ENCODE results near the gene MINDY3.
"Not testable (repeated sequence)": the region's sequence is repeated elsewhere in the genome, so short reads cannot be mapped to it uniquely, and the experiment has no call there.

The MINDY3 gene

GRCh38 chr10:15868006-15868405 lies 7.7 kb upstream of the MINDY3 start:
- no peak overlapping the region for H3K4me3 ChIP-seq
- no peaks in the 10 kb centered on the region for H3K36me3 ChIP-seq (replicated peaks)
- H3K27me3 ChIP-seq (ENCODE audit: low read depth): peaks cover 8% of the 10 kb centered on the region
- H3K9me3 ChIP-seq: no peaks in the 10 kb centered on the region
- no peak for DNase-seq (ENCODE audit: low spot score in 2 of 2)
- in situ Hi-C loops (cut with MboI; ENCODE audit: low sequenced_read_pairs): no loop called here
- no peaks in the 10 kb centered on the region for H3K4me1 ChIP-seq

- Histone ChIP-seq H3K36me3 (replicated peaks) (no peaks in the 10 kb centered on the region), H3K4me3 (no peak overlapping the region), H3K9me3 (no peaks in the 10 kb centered on the region; the same call in 1 of the 2 replicates), H3K27me3 (ENCODE audit: low read depth) (peaks cover 4% of the 10 kb centered on the region), H3K4me1 (no peaks in the 10 kb centered on the region)
- in situ Hi-C loops (cut with MboI; ENCODE audit: low sequenced_read_pairs): no loop called here
- DNase-seq (ENCODE audit: low spot score in 2 of 2): no peak
Observed at GRCh38 chr10:15865304-15865703, 5.0 kb upstream of the MINDY3 start.

GRCh38 chr10:15864419-15864818 lies 4.1 kb upstream of the MINDY3 start:
- Histone ChIP-seq H3K27me3 (ENCODE audit: low read depth) (peaks cover 4% of the 10 kb centered on the region), H3K4me3 (no peak overlapping the region), H3K36me3 (replicated peaks) (no peaks in the 10 kb centered on the region), H3K9me3 (no peaks in the 10 kb centered on the region; the same call in 1 of the 2 replicates), H3K4me1 (no peaks in the 10 kb centered on the region)
- DNase-seq (ENCODE audit: low spot score in 2 of 2): no peak
- in situ Hi-C loops (cut with MboI; ENCODE audit: low sequenced_read_pairs): no loop called here

GRCh38 chr10:15863733-15864132 lies 3.4 kb upstream of the MINDY3 start:
- Histone ChIP-seq H3K27me3 (ENCODE audit: low read depth) (peaks cover 4% of the 10 kb centered on the region; the same call in 1 of the 2 replicates), H3K9me3 (no peaks in the 10 kb centered on the region; the same call in 1 of the 2 replicates), H3K4me1 (peaks cover 6% of the 10 kb centered on the region), H3K4me3 (no peak overlapping the region), H3K36me3 (replicated peaks) (no peaks in the 10 kb centered on the region)
- in situ Hi-C loops (cut with MboI; ENCODE audit: low sequenced_read_pairs): no loop called here
- no peak for DNase-seq (ENCODE audit: low spot score in 2 of 2)

- H3K4me1 ChIP-seq: peaks cover 8% of the 10 kb centered on the region
- H3K27me3 ChIP-seq (ENCODE audit: low read depth): peaks cover 4% of the 10 kb centered on the region; the same call in 1 of the 2 replicates
- DNase-seq (ENCODE audit: low spot score in 2 of 2): no peak
- H3K36me3 ChIP-seq (replicated peaks): no peaks in the 10 kb centered on the region
- in situ Hi-C loops (cut with MboI; ENCODE audit: low sequenced_read_pairs): no loop called here
- H3K4me3 ChIP-seq: no peak overlapping the region
- H3K9me3 ChIP-seq: no peaks in the 10 kb centered on the region; the same call in 1 of the 2 replicates
Observed at GRCh38 chr10:15863323-15863722, 3.0 kb upstream of the MINDY3 start.

- DNase-seq (ENCODE audit: low spot score in 2 of 2): no peak
- H3K9me3 ChIP-seq: no peaks in the 10 kb centered on the region; the same call in 1 of the 2 replicates
- H3K4me1 ChIP-seq: peaks cover 23% of the 10 kb centered on the region
- in situ Hi-C loops (cut with MboI; ENCODE audit: low sequenced_read_pairs): no loop called here
- H3K36me3 ChIP-seq (replicated peaks): no peaks in the 10 kb centered on the region
- H3K4me3 ChIP-seq: peak overlapping the region; percentile 80
- H3K27me3 ChIP-seq (ENCODE audit: low read depth): no peaks in the 10 kb centered on the region
Observed at GRCh38 chr10:15860692-15861201, 440 bp upstream of the MINDY3 start.

GRCh38 chr10:15859509-15859905 lies 800 bp downstream of the MINDY3 start:
- no peak for DNase-seq (ENCODE audit: low spot score in 2 of 2)
- Histone ChIP-seq H3K4me1 (peaks cover 23% of the 10 kb centered on the region), H3K27me3 (ENCODE audit: low read depth) (no peaks in the 10 kb centered on the region), H3K4me3 (peak overlapping the region; percentile 80), H3K36me3 (replicated peaks) (no peaks in the 10 kb centered on the region), H3K9me3 (no peaks in the 10 kb centered on the region; the same call in 1 of the 2 replicates)
- in situ Hi-C loops (cut with MboI; ENCODE audit: low sequenced_read_pairs): no loop called here

- Histone ChIP-seq H3K4me1 (peaks cover 23% of the 10 kb centered on the region), H3K27me3 (ENCODE audit: low read depth) (no peaks in the 10 kb centered on the region), H3K4me3 (peak overlapping the region; percentile 80), H3K36me3 (replicated peaks) (no peaks in the 10 kb centered on the region), H3K9me3 (no peaks in the 10 kb centered on the region; the same call in 1 of the 2 replicates)
- DNase-seq (ENCODE audit: low spot score in 2 of 2): no peak
- in situ Hi-C loops (cut with MboI; ENCODE audit: low sequenced_read_pairs): no loop called here
Observed at GRCh38 chr10:15858861-15859281, 1.4 kb downstream of the MINDY3 start.

- no peak overlapping the region for H3K4me3 ChIP-seq
- peaks cover 23% of the 10 kb centered on the region for H3K4me1 ChIP-seq
- no peaks in the 10 kb centered on the region for H3K36me3 ChIP-seq (replicated peaks)
- in situ Hi-C loops (cut with MboI; ENCODE audit: low sequenced_read_pairs): no loop called here
- DNase-seq (ENCODE audit: low spot score in 2 of 2): no peak
- no peaks in the 10 kb centered on the region; the same call in 1 of the 2 replicates for H3K9me3 ChIP-seq
- H3K27me3 ChIP-seq (ENCODE audit: low read depth): no peaks in the 10 kb centered on the region
Observed at GRCh38 chr10:15857107-15857575, 3.2 kb downstream of the MINDY3 start.

- H3K4me3 ChIP-seq: no peak overlapping the region
- H3K4me1 ChIP-seq: peaks cover 23% of the 10 kb centered on the region
- H3K9me3 ChIP-seq: no peaks in the 10 kb centered on the region; the same call in 1 of the 2 replicates
- peak; percentile 23 to 47 for DNase-seq (ENCODE audit: low spot score in 2 of 2)
- no peaks in the 10 kb centered on the region for H3K36me3 ChIP-seq (replicated peaks)
- no peaks in the 10 kb centered on the region for H3K27me3 ChIP-seq (ENCODE audit: low read depth)
- in situ Hi-C loops (cut with MboI; ENCODE audit: low sequenced_read_pairs): no loop called here
Observed at GRCh38 chr10:15856328-15857015, 3.8 kb downstream of the MINDY3 start.

- H3K27me3 ChIP-seq (ENCODE audit: low read depth): no peaks in the 10 kb centered on the region
- DNase-seq (ENCODE audit: low spot score in 2 of 2): no peak
- peaks cover 18% of the 10 kb centered on the region for H3K4me1 ChIP-seq
- no peak overlapping the region for H3K4me3 ChIP-seq
- H3K36me3 ChIP-seq (replicated peaks): no peaks in the 10 kb centered on the region
- in situ Hi-C loops (cut with MboI; ENCODE audit: low sequenced_read_pairs): no loop called here
- H3K9me3 ChIP-seq: no peaks in the 10 kb centered on the region
Observed at GRCh38 chr10:15853800-15854199, 6.5 kb downstream of the MINDY3 start.

- no peak for DNase-seq (ENCODE audit: low spot score in 2 of 2)
- Histone ChIP-seq H3K27me3 (ENCODE audit: low read depth) (no peaks in the 10 kb centered on the region), H3K4me3 (no peak overlapping the region), H3K9me3 (no peaks in the 10 kb centered on the region), H3K36me3 (replicated peaks) (no peaks in the 10 kb centered on the region), H3K4me1 (peaks cover 3% of the 10 kb centered on the region)
- in situ Hi-C loops (cut with MboI; ENCODE audit: low sequenced_read_pairs): no loop called here
Observed at GRCh38 chr10:15852111-15852557, 8.2 kb downstream of the MINDY3 start.

- H3K4me3 ChIP-seq; H3K27me3 ChIP-seq (ENCODE audit: low read depth); in situ Hi-C loops (cut with MboI; ENCODE audit: low sequenced_read_pairs); H3K4me1 ChIP-seq; H3K9me3 ChIP-seq; H3K36me3 ChIP-seq (replicated peaks): not testable (repeated sequence)
- DNase-seq (ENCODE audit: low spot score in 2 of 2): peak in 1 of 2 experiments; percentile 8
Observed at GRCh38 chr10:15850337-15850978, 9.8 kb downstream of the MINDY3 start.

- no peaks in the 10 kb centered on the region for H3K4me1 ChIP-seq
- H3K27me3 ChIP-seq (ENCODE audit: low read depth): no peaks in the 10 kb centered on the region
- in situ Hi-C loops (cut with MboI; ENCODE audit: low sequenced_read_pairs): no loop called here
- no peaks in the 10 kb centered on the region for H3K9me3 ChIP-seq
- H3K4me3 ChIP-seq: no peak overlapping the region
- H3K36me3 ChIP-seq (replicated peaks): no peaks in the 10 kb centered on the region
- DNase-seq (ENCODE audit: low spot score in 2 of 2): no peak
Observed at GRCh38 chr10:15849316-15849715, 11.0 kb downstream of the MINDY3 start.

All from HAP-1 (cell line).